Nephron (organoid): ENCODE measurements around the gene CCDC102B.

ENCODE experiments used
- H3K27ac Mint-ChIP-seq, 3 experiments: 2 replicates each; pipeline ENCODE4 v1.8.0; 2020; ENCODE audit warnings: mixed read lengths in 3 of 3, mild to moderate bottlenecking in 2 of 3, moderate library complexity in 1 of 3
- H3K27me3 Mint-ChIP-seq: 2 replicates; pipeline ENCODE4 v1.8.0; 2021; ENCODE audit warnings: low read depth, mild to moderate bottlenecking, moderate library complexity, mixed read lengths
- H3K36me3 Mint-ChIP-seq: 2 replicates; pipeline ENCODE4 v1.8.0; 2020; ENCODE audit warnings: low read depth, mixed read lengths
- H3K4me1 Mint-ChIP-seq: 2 replicates; pipeline ENCODE4 v1.8.0; 2020; ENCODE audit warnings: mixed read lengths
- H3K4me3 Mint-ChIP-seq, 3 experiments: 2 replicates each; pipeline ENCODE4 v1.8.0; 2020; ENCODE audit warnings: mild to moderate bottlenecking in 3 of 3, mixed read lengths in 3 of 3, moderate library complexity in 2 of 3
- H3K9me3 Mint-ChIP-seq: 2 replicates; pipeline ENCODE4 v1.8.0; 2020; ENCODE audit warnings: mixed read lengths
- CTCF ChIP-seq, 3 experiments: fragments of 200-600 bp; sonication (generic); IDR thresholded peaks; one replicate each; pipeline ENCODE4 v1.5.0; 2021; ENCODE audit warnings: antibody characterized with exemption in 3 of 3; ENCODE audit not compliant: unreplicated experiment in 3 of 3

The CCDC102B gene

GRCh38 chr18:68854786-68855391 lies 57.0 kb downstream of the CCDC102B start:
- H3K36me3 Mint-ChIP-seq = no peaks in the 10 kb centered on the region
- no peak for TF ChIP-seq CTCF (IDR thresholded peaks at IDR 0.05; ENCODE audit: unreplicated experiment in 3 of 3)
- H3K27ac Mint-ChIP-seq = no peak overlapping the region
- no peak overlapping the region for H3K4me3 Mint-ChIP-seq
- H3K9me3 Mint-ChIP-seq = peaks cover 5% of the 10 kb centered on the region
- H3K4me1 Mint-ChIP-seq = no peaks in the 10 kb centered on the region
- no peaks in the 10 kb centered on the region for H3K27me3 Mint-ChIP-seq

- H3K9me3 Mint-ChIP-seq = peaks cover 5% of the 10 kb centered on the region
- no peak overlapping the region for H3K4me3 Mint-ChIP-seq
- TF ChIP-seq CTCF (IDR thresholded peaks at IDR 0.05; ENCODE audit: unreplicated experiment in 3 of 3) = no peak
- H3K27me3 Mint-ChIP-seq = no peaks in the 10 kb centered on the region
- H3K36me3 Mint-ChIP-seq = no peaks in the 10 kb centered on the region
- no peaks in the 10 kb centered on the region for H3K4me1 Mint-ChIP-seq
- H3K27ac Mint-ChIP-seq = no peak overlapping the region
Measured at GRCh38 chr18:68855491-68855890, 57.6 kb downstream of the CCDC102B start.

- H3K9me3 Mint-ChIP-seq = peaks cover 5% of the 10 kb centered on the region
- no peak overlapping the region for H3K4me3 Mint-ChIP-seq
- no peaks in the 10 kb centered on the region for H3K4me1 Mint-ChIP-seq
- H3K27ac Mint-ChIP-seq = no peak overlapping the region
- H3K36me3 Mint-ChIP-seq = no peaks in the 10 kb centered on the region
- TF ChIP-seq CTCF (IDR thresholded peaks at IDR 0.05; ENCODE audit: unreplicated experiment in 3 of 3) = no peak
- no peaks in the 10 kb centered on the region for H3K27me3 Mint-ChIP-seq
Measured at GRCh38 chr18:68861365-68861764, 63.5 kb downstream of the CCDC102B start.

GRCh38 chr18:68865021-68865420 lies 67.1 kb downstream of the CCDC102B start:
- Mint-ChIP-seq H3K4me3 (no peak overlapping the region), H3K27ac (no peak overlapping the region)

GRCh38 chr18:68865503-68865902 lies 67.6 kb downstream of the CCDC102B start:
- no peak overlapping the region for H3K4me3 Mint-ChIP-seq
- H3K27me3 Mint-ChIP-seq = no peaks in the 10 kb centered on the region
- TF ChIP-seq CTCF (IDR thresholded peaks at IDR 0.05; ENCODE audit: unreplicated experiment in 3 of 3) = no peak
- H3K36me3 Mint-ChIP-seq = no peaks in the 10 kb centered on the region
- no peaks in the 10 kb centered on the region for H3K9me3 Mint-ChIP-seq
- H3K4me1 Mint-ChIP-seq = no peaks in the 10 kb centered on the region
- H3K27ac Mint-ChIP-seq = no peak overlapping the region

More at GRCh38 chr18:68865021-68865420, 67.1 kb downstream of the CCDC102B start:
- H3K4me1 Mint-ChIP-seq = no peaks in the 10 kb centered on the region
- TF ChIP-seq CTCF (IDR thresholded peaks at IDR 0.05; ENCODE audit: unreplicated experiment in 3 of 3) = no peak
- no peaks in the 10 kb centered on the region for H3K9me3 Mint-ChIP-seq
- no peaks in the 10 kb centered on the region for H3K27me3 Mint-ChIP-seq
- H3K36me3 Mint-ChIP-seq = no peaks in the 10 kb centered on the region

GRCh38 chr18:68873003-68873402 lies 75.1 kb downstream of the CCDC102B start:
- no peak overlapping the region for H3K4me3 Mint-ChIP-seq
- no peak for TF ChIP-seq CTCF (IDR thresholded peaks at IDR 0.05; ENCODE audit: unreplicated experiment in 3 of 3)
- H3K27ac Mint-ChIP-seq = no peak overlapping the region
- no peaks in the 10 kb centered on the region for H3K9me3 Mint-ChIP-seq
- no peaks in the 10 kb centered on the region for H3K27me3 Mint-ChIP-seq
- no peaks in the 10 kb centered on the region for H3K4me1 Mint-ChIP-seq
- H3K36me3 Mint-ChIP-seq = no peaks in the 10 kb centered on the region
